Gastroesophageal sphincter (tissue), 4 donors: ENCODE measurements around the gene PCAT7. TPM values are rescaled to one million over a fixed set of nuclear protein-coding genes. Genes with fewer than 3 reads are reported as not detected.

Experiments
- ATAC-seq: fragments of 150-250 bp; one replicate; pipeline ENCODE4 v1.9.1; 2016; ENCODE audit warnings: mild to moderate bottlenecking, moderate library complexity
- H3K27ac ChIP-seq, 4 donors: fragments of 200-600 bp; sonication (generic) in 3 of 4; 1 replicate in 3 of 4; 2 replicates in 1 of 4; pipeline ENCODE4 v1.5.1; 2016 to 2019
- H3K27me3 ChIP-seq: fragments of 200-600 bp; sonication (generic); one replicate; pipeline ENCODE4 v1.5.1; 2019
- H3K36me3 ChIP-seq, 2 donors: fragments of 200-600 bp; sonication (generic); one replicate each; pipeline ENCODE4 v1.5.1; 2019; ENCODE audit warnings: control low read depth in 1 of 2
- H3K4me1 ChIP-seq, 3 donors: fragments of 200-600 bp; sonication (generic); 1 replicate in 2 of 3; 2 replicates in 1 of 3; pipeline ENCODE4 v1.5.1; 2016 to 2019; ENCODE audit warnings: control low read depth in 2 of 3
- H3K4me3 ChIP-seq, 2 donors: fragments of 200-600 bp; sonication (generic); one replicate each; pipeline ENCODE4 v1.5.1; 2019; ENCODE audit warnings: mild to moderate bottlenecking in 1 of 2, moderate library complexity in 1 of 2
- H3K9me3 ChIP-seq, 3 donors: fragments of 200-600 bp; sonication (generic); one replicate each; pipeline ENCODE4 v1.5.1; 2017 to 2019; ENCODE audit warnings: control low read depth in 2 of 3
- CTCF ChIP-seq, 4 experiments: fragments of 200-600 bp in 2 of 4; fragments of 450-650 bp in 2 of 4; sonication (generic) in 1 of 4; IDR thresholded peaks; one replicate each; pipeline ENCODE4 v1.5.1; 2017 to 2019; ENCODE audit warnings: antibody characterized with exemption in 4 of 4, mild to moderate bottlenecking in 2 of 4, moderate library complexity in 2 of 4
- EP300 ChIP-seq: sonication (generic); formaldehyde crosslinking; IDR thresholded peaks from one replicate; pipeline ENCODE4 v1.6.1; 2017; ENCODE audit warnings: antibody characterized with exemption, mild to moderate bottlenecking
- POLR2A ChIP-seq, 2 donors: fragments of 450-650 bp; IDR thresholded peaks; one replicate each; pipeline ENCODE4 v1.6.1; 2017; ENCODE audit warnings: antibody characterized with exemption in 2 of 2, mild to moderate bottlenecking in 2 of 2, moderate library complexity in 1 of 2
- POLR2AphosphoS5 ChIP-seq: sonication (generic); formaldehyde crosslinking; IDR thresholded peaks from one replicate; pipeline ENCODE4 v1.6.1; 2017; ENCODE audit warnings: antibody characterized with exemption
- WGBS, 2 donors: methylation state at CpG; one replicate each; pipeline ENCODE4 v1.1.5; 2018; ENCODE audit warnings: low coverage in 1 of 2; 5-methylcytosine and 5-hydroxymethylcytosine counted together
- total RNA-seq, 4 donors: library from RNA; depleted of rRNA; stranded (reverse); fragments of >200 nt; gene quantifications; one replicate each; pipeline ENCODE4 v1.1.0, GENCODE V29; 2016

The PCAT7 gene
- total RNA-seq, 4 donors from 2014 or later: not detected

- H3K36me3 ChIP-seq: no peaks in the 10 kb centered on the region
- H3K9me3 ChIP-seq: no peaks in the 10 kb centered on the region
- no peaks in the 10 kb centered on the region for H3K27me3 ChIP-seq
- no peak for TF ChIP-seq POLR2A (IDR thresholded peaks at IDR 0.05)
- TF ChIP-seq POLR2AphosphoS5: no peak
- TF ChIP-seq EP300: no peak
- TF ChIP-seq CTCF (IDR thresholded peaks at IDR 0.05): no peak
- H3K4me1 ChIP-seq: peaks cover 0 to 9% (median 0%) of the 10 kb centered on the region in 3 donors
- no peak overlapping the region for H3K4me3 ChIP-seq
- no peak overlapping the region for H3K27ac ChIP-seq
- 50 to 81% methylated on average over 2 to 6 of the region's 7 CpGs for WGBS, 2 donors
- no peak for ATAC-seq
These were observed 44.2 kb downstream of the PCAT7 start for GRCh38 chr9:94599102-94599501.

- peaks cover under 1% of the 10 kb centered on the region for H3K27me3 ChIP-seq
- ATAC-seq: no peak
- H3K4me1 ChIP-seq: peaks cover 0 to 9% (median 0%) of the 10 kb centered on the region in 3 donors
- H3K9me3 ChIP-seq: no peaks in the 10 kb centered on the region
- H3K4me3 ChIP-seq: no peak overlapping the region
- no peak overlapping the region for H3K27ac ChIP-seq
- TF ChIP-seq POLR2AphosphoS5: no peak
- WGBS, 2 donors: no CpG with 5 or more reads among the region's 8 CpGs
- no peaks in the 10 kb centered on the region for H3K36me3 ChIP-seq
These were observed 45.4 kb downstream of the PCAT7 start for GRCh38 chr9:94600258-94600657.

- H3K27me3 ChIP-seq: peaks cover 5% of the 10 kb centered on the region
- TF ChIP-seq POLR2A (IDR thresholded peaks at IDR 0.05): no peak
- TF ChIP-seq CTCF (IDR thresholded peaks at IDR 0.05): no peak
- TF ChIP-seq EP300: no peak
- peaks cover 0 to 9% (median 0%) of the 10 kb centered on the region in 3 donors for H3K4me1 ChIP-seq
- no peaks in the 10 kb centered on the region for H3K9me3 ChIP-seq
- H3K4me3 ChIP-seq: no peak overlapping the region
- WGBS, 2 donors: 58 to 74% methylated on average over 5 to 8 of the region's 10 CpGs
- ATAC-seq: no peak
- no peak overlapping the region for H3K27ac ChIP-seq
- H3K36me3 ChIP-seq: no peaks in the 10 kb centered on the region
These were observed 45.8 kb downstream of the PCAT7 start for GRCh38 chr9:94600715-94601114.

- no peak for ATAC-seq
- no peaks in the 10 kb centered on the region for H3K9me3 ChIP-seq
- no peak overlapping the region for H3K27ac ChIP-seq
- peaks cover 0 to 9% (median 0%) of the 10 kb centered on the region in 3 donors for H3K4me1 ChIP-seq
- 83% methylated on average over 2 to 6 of the region's 6 CpGs for WGBS, 2 donors
- no peaks in the 10 kb centered on the region for H3K36me3 ChIP-seq
- H3K4me3 ChIP-seq: no peak overlapping the region
- H3K27me3 ChIP-seq: peaks cover 9% of the 10 kb centered on the region
- no peak for TF ChIP-seq EP300
- TF ChIP-seq CTCF (IDR thresholded peaks at IDR 0.05): no peak
- TF ChIP-seq POLR2AphosphoS5: no peak
- TF ChIP-seq POLR2A (IDR thresholded peaks at IDR 0.05): no peak
These were observed 47.8 kb downstream of the PCAT7 start for GRCh38 chr9:94602666-94603065.

GRCh38 chr9:94603259-94604160, 48.6 kb downstream of the PCAT7 start:
- WGBS, 2 donors: 23 to 47% methylated on average over 8 to 12 of the region's 21 CpGs
- Histone ChIP-seq H3K4me1 (peaks cover 0 to 9% (median 0%) of the 10 kb centered on the region in 3 donors), H3K27me3 (peaks cover 9% of the 10 kb centered on the region), H3K4me3 (no peak overlapping the region), H3K9me3 (no peaks in the 10 kb centered on the region), H3K27ac (no peak overlapping the region), H3K36me3 (no peaks in the 10 kb centered on the region)
- TF ChIP-seq POLR2AphosphoS5 (no peak), CTCF (IDR thresholded peaks at IDR 0.05) (peak in 3 of 4 experiments; percentile 16 to 61 (median 17))
- peak; percentile 65 for ATAC-seq
